ENCODE results near the gene BEST1. TPM values are rescaled to one million over a fixed set of nuclear protein-coding genes. Genes with fewer than 3 reads are reported as not detected.
"Not testable (repeated sequence)": the region's sequence is repeated elsewhere in the genome, so short reads cannot be mapped to it uniquely, and the experiment has no call there.

Gene BEST1
- polyA plus RNA-seq, 3 donors, result 2.7 to 4.3 (median 3.5) TPM

DNA sequence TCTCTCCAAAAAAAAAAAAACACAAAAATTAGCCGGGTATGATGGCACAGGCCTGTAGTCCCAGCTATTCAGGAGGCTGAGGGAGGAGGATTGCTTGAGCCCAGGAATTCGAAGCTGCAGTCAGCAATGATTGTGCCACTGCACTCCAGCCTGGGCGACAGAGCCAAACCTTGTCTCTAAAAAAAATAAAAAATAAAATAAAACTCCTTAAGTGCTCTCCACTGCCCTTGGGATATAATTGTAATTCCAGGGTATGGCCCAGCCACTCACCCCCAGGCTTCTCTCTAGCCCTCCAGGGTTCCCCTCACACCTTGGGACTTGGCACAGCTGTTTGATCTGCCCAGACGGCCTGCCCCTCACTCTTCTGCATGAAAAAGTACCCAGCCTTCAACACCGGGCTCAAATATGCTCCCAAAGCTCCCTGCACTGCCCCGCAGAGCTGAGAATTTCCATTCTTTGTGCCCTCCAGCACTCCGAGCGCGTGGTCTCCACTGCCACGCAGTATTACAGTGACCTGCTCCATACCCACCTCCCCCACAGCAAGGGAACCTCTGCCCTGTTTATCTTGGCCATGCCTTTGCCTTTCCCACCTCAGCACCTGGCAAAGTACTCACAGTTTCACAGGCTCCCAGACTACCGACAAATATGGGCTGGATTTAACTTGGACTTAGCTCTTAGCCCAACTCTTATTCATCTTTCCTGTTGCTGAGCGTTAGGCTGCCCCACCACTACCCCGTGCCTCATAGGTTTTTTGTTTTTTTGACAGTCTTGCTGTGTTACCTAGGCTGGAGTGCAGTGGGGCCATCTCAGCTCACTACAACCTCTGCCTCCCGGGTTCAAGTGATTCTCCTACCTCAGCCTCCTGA, 24.8 kb downstream of the BEST1 start:
- DNase-seq (ENCODE audit: low read depth in 3 of 3, low spot score in 2 of 3), result no peak

GRCh38 chr11:61975638-61976419, 25.7 kb downstream of the BEST1 start:
- DNase-seq (ENCODE audit: low read depth in 3 of 3, low spot score in 2 of 3), result no peak

DNA sequence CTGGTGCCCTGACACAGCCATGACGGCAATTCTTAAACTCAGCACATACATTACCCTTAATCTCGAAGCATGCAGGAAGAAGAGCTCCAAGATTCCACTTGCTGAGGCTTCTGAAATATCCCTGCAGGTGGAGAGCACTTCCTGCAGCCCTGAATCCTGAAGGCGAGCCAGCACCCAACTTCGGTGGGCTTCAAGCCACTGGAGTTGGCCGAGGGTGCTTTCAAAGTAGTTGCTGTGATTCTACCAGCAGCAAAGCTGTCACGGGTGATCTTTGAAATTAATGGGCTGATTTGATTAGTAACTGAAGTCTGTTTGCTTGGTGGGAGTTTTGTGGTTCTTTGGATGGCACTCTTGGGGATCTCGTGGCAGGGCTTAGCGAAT, 26.3 kb downstream of the BEST1 start:
- DNase-seq (ENCODE audit: low read depth in 3 of 3, low spot score in 2 of 3), result no peak

DNA sequence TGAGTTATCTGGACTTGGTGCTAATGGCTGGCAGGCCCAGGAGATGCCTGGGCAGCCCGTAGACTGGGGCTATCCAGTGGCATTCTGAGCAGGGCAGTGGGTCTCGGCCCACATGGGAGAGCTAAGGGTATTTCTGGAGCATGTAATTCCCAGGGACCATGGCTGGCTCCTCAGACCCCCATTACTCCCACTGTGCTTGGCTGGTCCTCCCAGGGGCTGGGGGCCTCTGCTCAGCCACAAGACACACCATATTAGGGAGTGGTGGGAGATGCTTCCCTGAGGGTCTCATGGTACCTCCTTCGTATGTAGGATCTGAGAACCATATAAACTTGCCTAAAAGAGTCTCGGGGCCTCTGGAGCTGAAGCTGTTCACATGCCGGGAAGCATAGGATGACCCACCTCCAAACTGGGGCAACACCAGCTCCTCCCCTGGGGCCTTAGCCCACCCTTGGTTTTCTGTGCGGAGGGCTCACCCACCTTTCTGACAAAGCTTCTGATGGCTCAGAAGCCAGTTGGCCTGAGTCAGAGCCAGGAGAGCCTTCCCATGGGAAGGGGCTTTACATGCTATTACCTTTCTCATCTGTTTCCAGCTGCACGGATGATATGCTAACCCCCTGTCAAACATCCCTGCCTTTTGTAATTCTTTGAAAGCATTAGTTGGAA, 26.8 kb downstream of the BEST1 start:
- no peak for DNase-seq (ENCODE audit: low read depth in 3 of 3, low spot score in 2 of 3)

- no peak for DNase-seq (ENCODE audit: low read depth in 3 of 3, low spot score in 2 of 3)
Observed at GRCh38 chr11:61978703-61979661, 28.8 kb downstream of the BEST1 start.

DNA sequence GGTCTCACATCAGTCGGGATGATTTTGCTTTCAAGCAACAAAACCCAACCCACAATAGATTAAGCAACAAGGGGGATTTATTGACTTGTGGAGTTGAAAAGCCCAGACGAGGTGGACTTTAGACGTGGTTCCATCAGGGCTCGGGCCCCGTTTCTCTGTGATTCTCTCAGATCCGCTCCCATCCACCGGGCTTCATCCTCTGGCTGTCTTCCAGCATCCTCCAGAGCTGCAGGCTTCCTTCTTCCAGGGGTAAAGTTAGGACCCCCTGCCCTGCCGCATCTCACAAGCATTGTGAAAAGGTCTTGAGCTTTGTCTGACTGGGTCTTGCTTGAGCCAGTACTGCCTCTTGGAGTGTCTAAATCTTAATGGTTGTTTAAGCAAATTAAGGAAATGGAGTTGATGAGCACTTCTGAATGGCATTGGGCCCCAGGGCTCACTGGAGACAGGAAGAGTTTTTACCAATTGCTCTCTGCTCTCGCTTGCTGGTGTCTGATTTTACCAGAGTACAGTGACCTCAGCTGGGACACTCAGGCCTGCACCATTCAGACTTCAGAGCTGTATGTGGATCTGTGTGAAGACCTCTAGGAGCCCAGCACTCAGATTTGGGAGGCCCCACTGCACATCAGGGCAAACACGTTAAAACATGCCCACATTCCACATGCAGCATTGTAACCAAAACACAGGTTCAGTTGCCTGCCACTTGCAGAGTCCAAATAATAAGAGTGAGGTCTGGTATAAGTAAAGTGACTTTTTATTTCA, 30.8 kb downstream of the BEST1 start:
- no peak for DNase-seq (ENCODE audit: low read depth in 3 of 3, low spot score in 2 of 3)

- no peak for DNase-seq (ENCODE audit: low read depth in 3 of 3, low spot score in 2 of 3)
Observed at GRCh38 chr11:61983419-61983818, 33.3 kb downstream of the BEST1 start.

GRCh38 chr11:61985869-61986268, 35.7 kb downstream of the BEST1 start:
- no peak for DNase-seq (ENCODE audit: low read depth in 3 of 3, low spot score in 2 of 3)

GRCh38 chr11:61994981-61995380, 44.8 kb downstream of the BEST1 start:
- DNase-seq (ENCODE audit: low read depth in 3 of 3, low spot score in 2 of 3), result no peak

DNA sequence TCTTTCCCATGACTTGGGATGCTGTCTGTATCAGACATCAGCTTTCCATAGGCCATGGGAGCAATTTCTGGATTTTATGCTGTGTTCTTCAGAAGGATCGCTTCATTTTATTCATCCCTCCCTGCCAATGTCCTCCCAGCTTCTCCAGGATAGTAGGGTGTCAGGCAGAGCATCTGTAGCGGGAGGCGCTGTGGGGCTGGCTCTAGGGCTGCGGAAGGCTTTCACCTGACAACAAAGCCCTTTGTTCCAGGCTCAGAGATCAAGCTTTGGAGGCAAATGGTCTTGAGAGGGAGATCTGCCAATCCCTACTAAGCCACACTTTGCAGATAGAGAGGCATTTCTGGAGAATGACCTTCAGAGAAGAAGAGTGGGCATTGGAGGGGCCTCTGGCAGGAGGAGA, 46.8 kb downstream of the BEST1 start:
- no peak for DNase-seq (ENCODE audit: low read depth in 3 of 3, low spot score in 2 of 3)

DNA sequence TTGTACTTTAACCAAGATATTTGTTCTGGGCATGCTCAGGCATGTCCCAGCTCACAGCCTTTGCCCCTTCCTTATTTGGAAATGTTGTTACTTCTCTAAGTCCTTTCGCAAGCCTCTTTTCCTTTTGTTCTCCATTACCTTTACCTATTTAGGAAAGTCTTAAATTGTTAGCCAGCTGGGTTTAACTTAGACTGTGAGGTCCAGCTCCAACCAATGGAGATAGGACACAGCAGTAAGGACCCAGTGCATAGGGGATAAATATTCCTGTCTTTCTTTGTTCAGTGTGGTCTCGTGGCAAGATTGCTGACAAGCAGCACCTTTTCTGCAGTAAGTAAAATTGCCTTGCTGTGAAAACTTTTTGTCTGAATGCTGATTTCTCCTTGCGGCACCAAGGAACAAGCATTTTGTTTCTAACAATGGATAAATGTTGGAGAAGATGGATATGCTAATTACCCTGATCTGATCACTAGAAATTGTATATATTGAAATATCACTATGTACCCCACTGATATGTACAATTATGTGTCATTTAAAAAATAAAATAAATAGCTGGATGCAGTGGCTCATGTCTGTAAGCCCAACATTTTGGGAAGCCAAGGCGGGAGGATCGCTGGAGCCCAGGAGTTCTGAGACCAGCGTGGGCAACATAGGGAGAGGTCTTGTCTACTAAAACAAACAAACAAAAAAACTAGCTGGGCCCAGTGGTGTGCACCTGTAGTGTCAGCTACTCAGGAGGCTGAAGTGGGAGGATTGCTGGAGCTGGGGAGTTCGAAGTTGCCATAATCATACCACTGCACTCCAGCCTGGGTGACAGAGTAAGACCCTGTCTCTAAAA, 49.2 kb downstream of the BEST1 start:
- no peak for DNase-seq (ENCODE audit: low read depth in 3 of 3, low spot score in 2 of 3)

DNA sequence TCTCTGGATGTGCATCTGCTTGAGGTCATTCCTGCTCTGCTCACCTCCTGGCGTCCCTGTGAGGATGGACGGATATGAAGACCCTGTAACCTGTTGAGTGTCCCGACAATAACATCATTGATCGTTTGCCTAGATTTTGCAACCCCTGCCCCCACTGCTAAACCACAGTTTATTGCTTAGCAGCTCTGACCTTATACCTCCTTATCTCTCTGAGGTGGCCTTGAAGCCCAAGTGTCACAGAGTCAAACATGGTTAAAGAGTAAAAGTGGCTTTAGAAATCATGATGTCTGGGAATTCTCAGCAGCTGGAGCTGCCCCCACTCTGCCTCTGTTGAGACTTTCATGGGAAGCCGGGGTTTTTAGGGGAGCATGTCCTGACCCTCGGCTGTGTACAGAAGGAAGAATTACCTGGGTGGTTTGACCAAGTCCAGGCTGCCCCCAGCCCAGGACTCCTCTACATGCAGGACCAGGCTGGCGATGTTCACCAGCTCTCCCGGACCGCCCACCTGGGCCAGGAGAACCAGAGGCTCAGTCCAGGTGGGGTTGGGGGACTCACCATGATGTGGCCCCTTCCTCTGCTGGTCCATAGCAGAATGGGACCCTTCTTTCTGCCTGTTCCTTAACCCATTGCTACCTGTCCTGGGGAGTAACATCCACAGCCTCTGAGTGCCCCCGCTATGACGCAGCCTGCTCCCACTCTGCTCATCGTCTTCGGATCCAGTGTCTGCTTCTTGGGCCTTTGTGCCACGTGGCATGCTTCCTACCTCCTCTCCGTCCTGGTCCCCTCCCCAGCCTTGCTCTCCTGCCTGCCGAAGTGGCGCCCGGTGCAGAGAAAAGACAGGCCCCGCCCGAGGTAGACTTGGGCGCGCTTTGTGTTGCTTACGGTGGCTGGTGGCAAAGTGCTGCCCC, 50.6 kb downstream of the BEST1 start:
- no peak for DNase-seq (ENCODE audit: low read depth in 3 of 3, low spot score in 2 of 3)

- DNase-seq (ENCODE audit: low read depth in 3 of 3, low spot score in 2 of 3), result peak in 2 of 3 donors; percentile 23 to 26
Observed at GRCh38 chr11:62001450-62002191, 51.5 kb downstream of the BEST1 start.

DNA sequence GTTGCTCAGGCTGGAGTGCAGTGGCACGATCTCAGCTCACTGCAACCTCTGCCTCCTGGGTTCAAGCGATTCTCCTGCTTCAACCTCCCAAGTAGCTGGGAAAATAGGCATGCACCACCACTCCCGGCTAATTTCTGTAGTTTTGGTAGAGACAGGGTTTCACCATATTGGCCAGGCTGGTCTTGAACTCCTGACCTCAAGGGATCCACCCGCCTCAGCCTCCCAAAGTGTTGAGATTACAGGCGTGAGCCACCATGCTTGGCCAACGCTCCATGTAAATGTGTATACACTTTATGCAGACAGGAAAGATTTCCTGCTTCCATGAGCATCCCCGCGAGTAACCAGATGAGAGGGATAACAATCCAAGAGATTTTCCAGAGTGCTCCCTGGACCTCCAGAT, 52.1 kb downstream of the BEST1 start:
- not testable (repeated sequence) for DNase-seq (ENCODE audit: low read depth in 3 of 3, low spot score in 2 of 3)

GRCh38 chr11:62004473-62004872, 54.3 kb downstream of the BEST1 start:
- DNase-seq (ENCODE audit: low read depth in 3 of 3, low spot score in 2 of 3), result no peak

GRCh38 chr11:62008193-62008592, 58.0 kb downstream of the BEST1 start:
- DNase-seq (ENCODE audit: low read depth in 3 of 3, low spot score in 2 of 3), result no peak

Data from right renal cortex interstitium (tissue), 3 donors.